ENCODE results near the gene CYP4V2.

Gene CYP4V2

DNA sequence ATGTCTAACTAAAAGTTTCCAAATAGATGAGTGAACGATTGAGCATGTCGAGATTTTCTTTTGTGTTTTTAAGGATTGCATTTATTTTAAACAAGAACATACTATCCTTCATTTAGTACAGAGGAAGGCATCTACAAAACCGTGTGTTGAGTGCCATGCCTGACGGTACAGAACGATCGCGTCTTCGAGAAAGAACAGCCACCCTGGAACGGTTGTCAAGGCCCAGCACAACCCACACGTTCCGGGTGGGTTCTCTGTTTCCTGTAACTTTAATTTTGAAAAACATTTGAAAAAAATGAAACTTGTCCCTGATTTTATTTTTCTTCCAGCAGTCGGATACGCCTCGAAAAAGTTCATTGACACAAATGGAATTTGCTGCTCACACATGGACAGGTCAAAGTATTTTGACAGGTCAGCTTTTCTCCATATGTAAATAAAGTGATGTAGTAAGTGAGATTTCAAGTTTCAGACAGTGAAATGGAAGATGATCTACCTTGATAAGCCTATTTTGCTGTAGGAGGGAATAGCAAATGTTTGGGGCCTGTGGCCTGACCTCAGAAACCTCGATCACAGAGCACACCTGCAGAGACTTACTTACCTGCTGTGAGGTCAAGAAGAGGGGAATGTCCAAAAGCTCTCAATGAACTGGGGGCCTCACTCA is 24.4 kb upstream of the CYP4V2 start:
- no peak overlapping the region for H3K4me3 ChIP-seq (replicated peaks; ENCODE audit: low read depth, low read length)
- DNase-seq (ENCODE audit: low read depth), result no peak
- TF ChIP-seq, protein P1, sequence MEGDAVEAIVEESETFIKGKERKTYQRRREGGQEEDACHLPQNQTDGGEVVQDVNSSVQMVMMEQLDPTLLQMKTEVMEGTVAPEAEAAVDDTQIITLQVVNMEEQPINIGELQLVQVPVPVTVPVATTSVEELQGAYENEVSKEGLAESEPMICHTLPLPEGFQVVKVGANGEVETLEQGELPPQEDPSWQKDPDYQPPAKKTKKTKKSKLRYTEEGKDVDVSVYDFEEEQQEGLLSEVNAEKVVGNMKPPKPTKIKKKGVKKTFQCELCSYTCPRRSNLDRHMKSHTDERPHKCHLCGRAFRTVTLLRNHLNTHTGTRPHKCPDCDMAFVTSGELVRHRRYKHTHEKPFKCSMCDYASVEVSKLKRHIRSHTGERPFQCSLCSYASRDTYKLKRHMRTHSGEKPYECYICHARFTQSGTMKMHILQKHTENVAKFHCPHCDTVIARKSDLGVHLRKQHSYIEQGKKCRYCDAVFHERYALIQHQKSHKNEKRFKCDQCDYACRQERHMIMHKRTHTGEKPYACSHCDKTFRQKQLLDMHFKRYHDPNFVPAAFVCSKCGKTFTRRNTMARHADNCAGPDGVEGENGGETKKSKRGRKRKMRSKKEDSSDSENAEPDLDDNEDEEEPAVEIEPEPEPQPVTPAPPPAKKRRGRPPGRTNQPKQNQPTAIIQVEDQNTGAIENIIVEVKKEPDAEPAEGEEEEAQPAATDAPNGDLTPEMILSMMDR (IDR thresholded peaks at IDR 0.05; ENCODE audit: low read length, missing control alignments), result no peak

DNA sequence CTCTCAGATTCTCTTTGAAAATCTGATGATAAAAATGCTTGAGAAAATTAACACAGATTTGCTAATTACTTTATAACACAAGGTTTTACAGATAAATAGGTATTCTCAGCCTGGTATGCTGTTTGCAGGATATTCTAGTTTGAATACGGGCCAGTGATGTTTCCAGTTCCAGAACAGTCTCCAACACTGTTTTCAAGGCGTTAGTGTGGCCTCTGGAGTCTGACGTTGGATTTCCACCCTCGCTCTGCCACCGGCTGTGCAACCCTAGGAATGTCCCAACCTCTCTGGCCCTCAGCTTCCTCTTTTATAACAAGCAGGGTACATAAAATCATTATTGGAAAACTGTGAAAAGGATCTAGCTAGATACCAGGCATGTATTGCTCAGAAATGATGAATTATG is 23.8 kb upstream of the CYP4V2 start:
- no peak overlapping the region for H3K4me3 ChIP-seq (replicated peaks; ENCODE audit: low read depth, low read length)
- DNase-seq (ENCODE audit: low read depth), result no peak
- TF ChIP-seq, protein P1 (IDR thresholded peaks at IDR 0.05; ENCODE audit: low read length, missing control alignments), result no peak

DNA sequence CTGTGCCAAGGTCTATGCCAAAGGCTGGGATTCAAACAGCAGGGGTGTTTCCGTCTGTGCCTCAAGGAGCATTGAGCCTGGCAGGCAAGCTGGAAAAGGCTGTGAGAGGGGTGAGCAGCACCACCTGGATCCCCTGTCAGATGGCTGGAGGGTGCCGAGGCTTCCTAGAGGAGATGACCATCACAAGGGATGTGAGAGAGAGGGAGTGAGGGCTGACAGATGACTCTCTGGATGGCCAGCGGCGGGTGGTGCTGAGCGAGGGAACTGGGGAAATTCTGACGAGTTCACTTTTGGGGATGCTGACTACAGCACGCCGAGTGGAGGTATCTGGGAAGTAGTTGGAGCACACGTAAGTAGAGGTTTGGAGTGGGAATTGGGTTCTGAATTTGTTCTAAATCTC is 22.6 kb upstream of the CYP4V2 start:
- TF ChIP-seq, protein P1 (IDR thresholded peaks at IDR 0.05; ENCODE audit: low read length, missing control alignments), result no peak
- DNase-seq (ENCODE audit: low read depth), result no peak
- no peak overlapping the region for H3K4me3 ChIP-seq (replicated peaks; ENCODE audit: low read depth, low read length)

DNA sequence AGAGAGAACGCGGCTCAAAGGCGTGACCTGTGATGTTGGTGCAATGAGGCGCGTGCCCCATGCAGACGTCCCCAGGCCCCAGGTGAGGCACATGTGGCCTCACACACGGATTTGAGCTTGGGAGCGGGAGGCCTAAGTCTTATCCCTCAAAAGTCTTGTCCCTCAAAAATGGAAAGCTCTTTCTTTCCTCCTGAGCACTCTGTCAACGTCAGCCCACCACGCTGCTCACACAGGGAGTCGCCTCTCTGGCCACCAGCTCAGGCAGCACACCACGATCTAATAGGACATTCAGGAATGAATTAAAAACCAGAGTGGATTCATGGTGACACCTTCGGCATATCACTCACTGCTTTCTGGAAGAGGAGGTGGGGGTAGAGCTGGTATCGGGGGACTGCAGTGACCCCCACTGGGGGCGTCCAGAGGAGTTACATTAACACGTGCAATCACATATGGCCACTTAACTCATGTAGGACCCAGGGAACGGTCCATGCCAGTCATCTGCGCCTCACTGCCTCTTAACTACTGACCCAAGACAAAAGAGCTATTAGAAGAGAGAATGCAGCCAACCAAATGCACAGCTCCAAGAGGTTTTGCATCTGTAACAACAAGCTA is 21.9 kb upstream of the CYP4V2 start:
- TF ChIP-seq, protein P1 (IDR thresholded peaks at IDR 0.05; ENCODE audit: low read length, missing control alignments), result no peak
- no peak overlapping the region for H3K4me3 ChIP-seq (replicated peaks; ENCODE audit: low read depth, low read length)
- DNase-seq (ENCODE audit: low read depth), result no peak

DNA sequence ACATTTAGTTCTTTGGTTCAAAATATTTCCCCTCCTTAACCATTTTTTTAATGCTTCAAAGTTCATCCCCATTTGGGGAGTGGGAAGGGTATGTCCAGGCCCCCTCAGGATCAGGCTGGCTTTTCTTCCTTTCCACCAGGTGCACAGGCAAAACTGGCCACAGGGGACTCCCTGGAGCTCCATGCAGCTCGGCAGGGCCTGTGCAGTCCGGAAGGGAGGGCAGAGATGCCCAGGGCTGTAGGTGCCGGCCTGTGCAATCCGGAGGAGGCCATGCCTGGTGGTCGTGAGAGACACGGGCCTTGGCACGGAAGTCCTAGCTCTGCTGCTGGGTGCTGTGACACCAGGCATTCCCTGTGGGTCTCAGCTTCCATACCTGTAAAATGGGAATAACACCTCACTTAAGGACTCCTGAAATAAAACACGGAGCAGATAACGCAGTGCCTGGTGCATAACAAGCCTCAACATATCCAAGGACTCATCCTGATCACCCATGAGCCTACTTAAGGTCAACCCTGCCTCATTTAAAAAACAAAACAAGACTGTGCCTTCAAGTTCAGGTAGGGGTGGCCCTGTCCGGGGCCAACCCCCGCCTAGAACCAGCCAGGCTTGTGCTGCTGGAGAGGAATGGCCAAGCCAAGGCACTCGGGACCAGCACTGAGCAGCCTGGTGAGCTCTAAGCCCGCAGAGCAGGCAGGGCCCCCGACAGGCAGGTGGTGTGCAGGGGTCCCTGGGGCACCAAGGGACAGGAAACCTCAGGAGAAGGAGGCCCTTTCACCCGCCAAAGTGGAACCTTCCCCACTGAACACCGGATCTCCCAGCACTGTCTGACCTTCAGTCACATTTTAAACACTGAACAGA is 21.2 kb upstream of the CYP4V2 start:
- no peak for DNase-seq (ENCODE audit: low read depth)
- H3K4me3 ChIP-seq (replicated peaks; ENCODE audit: low read depth, low read length), result no peak overlapping the region
- TF ChIP-seq, protein P1 (IDR thresholded peaks at IDR 0.05; ENCODE audit: low read length, missing control alignments), result no peak

DNA sequence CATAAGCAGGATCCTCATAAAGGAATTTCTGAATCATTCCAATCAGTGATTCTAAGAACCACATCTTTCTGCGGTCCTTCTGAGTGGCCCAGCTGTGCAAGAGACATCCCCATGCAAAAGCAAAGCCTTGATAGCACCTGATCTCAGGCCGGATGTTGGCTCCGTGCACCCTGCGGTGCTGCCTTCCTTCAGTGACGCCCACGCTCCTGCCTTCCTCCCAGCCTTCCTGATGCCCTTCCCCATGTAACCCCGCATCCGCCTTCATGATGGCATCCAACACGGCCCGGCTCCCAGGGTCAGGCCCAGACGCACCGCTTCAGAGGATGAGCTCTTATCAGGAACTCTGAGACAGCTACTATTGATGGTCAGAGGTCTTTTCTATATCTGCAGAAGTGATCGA is 20.4 kb upstream of the CYP4V2 start:
- no peak for DNase-seq (ENCODE audit: low read depth)
- TF ChIP-seq, protein P1 (IDR thresholded peaks at IDR 0.05; ENCODE audit: low read length, missing control alignments), result no peak
- H3K4me3 ChIP-seq (replicated peaks; ENCODE audit: low read depth, low read length), result no peak overlapping the region

All from fibroblast of pulmonary artery (primary cell).